PC-9 (cell line): ENCODE measurements around the gene SLFN11. TPM values are rescaled to one million over a fixed set of nuclear protein-coding genes. Genes with fewer than 3 reads are reported as not detected.

Experiments
- BruUV-seq: library from RNA; stranded (reverse); fragments of 400-500 nt; replicated peaks from 2 replicates; lab custom pipeline; 2021; lab: Mats Ljungman, UMichigan
- CTCF ChIA-PET: fragments of 300-600 bp; sonication (Branson Sonifier 250); formaldehyde crosslinking; loops from one replicate; lab custom pipeline; 2022; ENCODE audit warnings: antibody characterized with exemption; lab: Charles Lee
- POLR2A ChIA-PET: fragments of 300-600 bp; sonication (Branson Sonifier 250); formaldehyde crosslinking; loops from one replicate; lab custom pipeline; 2022; ENCODE audit warnings: antibody characterized with exemption; ENCODE audit not compliant: unreplicated experiment; lab: Charles Lee
- DNase-seq, 2 experiments: peaks; one replicate each; pipeline versions ENCODE4 v3.0.0 to v3.0.0-alpha.2; 2015 to 2022; ENCODE audit warnings: mixed read lengths in 1 of 2
- H2AFZ ChIP-seq: fragments of 200-600 bp; sonication (generic); 2 replicates; pipeline ENCODE4 v1.8.1; 2017; ENCODE audit warnings: antibody characterized with exemption
- H3F3A ChIP-seq: fragments of 200-600 bp; sonication (generic); 2 replicates; pipeline ENCODE4 v1.8.1; 2017; ENCODE audit warnings: antibody characterized with exemption, mild to moderate bottlenecking, low read depth; ENCODE audit not compliant: insufficient read depth
- H3K27ac ChIP-seq: fragments of 200-600 bp; sonication (generic); 2 replicates; pipeline ENCODE4 v1.6.1; 2016; ENCODE audit warnings: mixed run types
- H3K27me3 ChIP-seq: fragments of 200-600 bp; sonication (generic); 2 replicates; pipeline ENCODE4 v1.6.1; 2016; ENCODE audit warnings: low read depth, mixed run types; ENCODE audit not compliant: insufficient read depth
- H3K36me3 ChIP-seq: fragments of 200-600 bp; sonication (generic); 2 replicates; pipeline ENCODE4 v1.6.1; 2016; ENCODE audit warnings: low read depth, mixed run types
- H3K4me1 ChIP-seq: fragments of 200-600 bp; sonication (generic); replicated peaks from 2 replicates; pipeline ENCODE4 v1.6.1; 2016; ENCODE audit warnings: mixed run types; ENCODE audit not compliant: insufficient read depth
- H3K4me2 ChIP-seq: fragments of 200-600 bp; sonication (generic); 2 replicates; pipeline ENCODE4 v1.6.1; 2017; ENCODE audit warnings: mixed run types
- H3K4me3 ChIP-seq: fragments of 200-600 bp; sonication (generic); 2 replicates; pipeline ENCODE4 v1.6.1; 2016; ENCODE audit warnings: mixed run types
- H3K79me2 ChIP-seq: fragments of 200-600 bp; sonication (generic); 2 replicates; pipeline ENCODE4 v1.6.1; 2017; ENCODE audit warnings: low read depth, mixed run types
- H3K9me2 ChIP-seq: fragments of 200-600 bp; sonication (generic); 2 replicates; pipeline ENCODE4 v1.8.1; 2017; ENCODE audit warnings: mild to moderate bottlenecking; ENCODE audit not compliant: insufficient read depth
- H3K9me3 ChIP-seq: fragments of 200-600 bp; sonication (generic); 2 replicates; pipeline ENCODE4 v1.8.1; 2016; ENCODE audit warnings: low read depth; ENCODE audit not compliant: insufficient read depth
- H4K20me1 ChIP-seq: fragments of 200-600 bp; sonication (generic); 2 replicates; pipeline ENCODE4 v1.8.1; 2017; ENCODE audit not compliant: insufficient read depth
- EZH2 ChIP-seq: fragments of 200-600 bp; sonication (generic); IDR thresholded peaks from 2 replicates; pipeline ENCODE4 v1.8.0; 2017; ENCODE audit warnings: antibody characterized with exemption, low read depth
- intact Hi-C: fragments of 100-400 bp; cut with micrococcal nuclease; formaldehyde crosslinking; loops from one replicate; pipeline ENCODE4 v1.10.0; 2022; ENCODE audit not compliant: unreplicated experiment
- total RNA-seq: library from RNA; stranded (reverse); gene quantifications from 2 replicates; pipeline ENCODE4 v1.2.3, GENCODE V29; 2021
- TF ChIP-seq, protein P1 (sequence below): fragments of 200-600 bp; sonication (generic); conservative IDR thresholded peaks from 2 replicates; pipeline ENCODE4 v1.6.1; 2017; ENCODE audit warnings: mixed run types, antibody characterized with exemption, mild to moderate bottlenecking, moderate library complexity

SLFN11 gene
- total RNA-seq, 1 experiment from 2014 or later, result 0.46 TPM

GRCh38 chr17:35387496-35387895, 14.1 kb upstream of the SLFN11 start:
- H3K36me3 ChIP-seq, result no peaks in the 10 kb centered on the region
- intact Hi-C loops, result no loop called here
- no peaks in the 10 kb centered on the region for H3K9me2 ChIP-seq
- TF ChIP-seq, protein P1, sequence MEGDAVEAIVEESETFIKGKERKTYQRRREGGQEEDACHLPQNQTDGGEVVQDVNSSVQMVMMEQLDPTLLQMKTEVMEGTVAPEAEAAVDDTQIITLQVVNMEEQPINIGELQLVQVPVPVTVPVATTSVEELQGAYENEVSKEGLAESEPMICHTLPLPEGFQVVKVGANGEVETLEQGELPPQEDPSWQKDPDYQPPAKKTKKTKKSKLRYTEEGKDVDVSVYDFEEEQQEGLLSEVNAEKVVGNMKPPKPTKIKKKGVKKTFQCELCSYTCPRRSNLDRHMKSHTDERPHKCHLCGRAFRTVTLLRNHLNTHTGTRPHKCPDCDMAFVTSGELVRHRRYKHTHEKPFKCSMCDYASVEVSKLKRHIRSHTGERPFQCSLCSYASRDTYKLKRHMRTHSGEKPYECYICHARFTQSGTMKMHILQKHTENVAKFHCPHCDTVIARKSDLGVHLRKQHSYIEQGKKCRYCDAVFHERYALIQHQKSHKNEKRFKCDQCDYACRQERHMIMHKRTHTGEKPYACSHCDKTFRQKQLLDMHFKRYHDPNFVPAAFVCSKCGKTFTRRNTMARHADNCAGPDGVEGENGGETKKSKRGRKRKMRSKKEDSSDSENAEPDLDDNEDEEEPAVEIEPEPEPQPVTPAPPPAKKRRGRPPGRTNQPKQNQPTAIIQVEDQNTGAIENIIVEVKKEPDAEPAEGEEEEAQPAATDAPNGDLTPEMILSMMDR, result no peak
- no peak for TF ChIP-seq EZH2
- peaks cover 3% of the 10 kb centered on the region; the same call in 1 of the 2 replicates for H3K27me3 ChIP-seq
- ChIA-PET CTCF (no interaction called here), POLR2A (no interaction called here)
- no peaks in the 10 kb centered on the region; the same call in 1 of the 2 replicates for H4K20me1 ChIP-seq
- no peak overlapping the region for H3K27ac ChIP-seq
- no peak overlapping the region for H3K4me3 ChIP-seq
- H3K79me2 ChIP-seq, result no peaks in the 10 kb centered on the region
- DNase-seq, result no peak
- no peak overlapping the region for H2AFZ ChIP-seq
- H3K9me3 ChIP-seq, result no peaks in the 10 kb centered on the region
- H3K4me2 ChIP-seq, result no peak overlapping the region
- H3F3A ChIP-seq, result no peaks in the 10 kb centered on the region
- no peaks in the 10 kb centered on the region for H3K4me1 ChIP-seq
- no TSS peak for BruUV-seq

- H3K79me2 ChIP-seq, result no peaks in the 10 kb centered on the region
- H3K9me3 ChIP-seq, result no peaks in the 10 kb centered on the region
- DNase-seq, result no peak
- no peak overlapping the region for H3K4me2 ChIP-seq
- no peaks in the 10 kb centered on the region for H3K9me2 ChIP-seq
- H3K4me3 ChIP-seq, result no peak overlapping the region
- H3F3A ChIP-seq, result no peaks in the 10 kb centered on the region
- no peak overlapping the region for H3K27ac ChIP-seq
- H3K27me3 ChIP-seq, result peaks cover 24% of the 10 kb centered on the region
- TF ChIP-seq EZH2, result no peak
- TF ChIP-seq, protein P1, result no peak
- BruUV-seq, result no TSS peak
- POLR2A ChIA-PET, result no interaction called here
- H3K4me1 ChIP-seq, result peaks cover 15% of the 10 kb centered on the region; the same call in 1 of the 2 replicates
- CTCF ChIA-PET, result no interaction called here
- H3K36me3 ChIP-seq, result no peaks in the 10 kb centered on the region
- H2AFZ ChIP-seq, result no peak overlapping the region
- H4K20me1 ChIP-seq, result no peaks in the 10 kb centered on the region
- intact Hi-C loops, result loop anchor here (10.0 kb wide), 2 partner anchors 83 to 87 kb away; no protein-coding TSS in a partner anchor
These were observed 4.3 kb upstream of the SLFN11 start for GRCh38 chr17:35377706-35378105.

GRCh38 chr17:35377068-35377467, 3.6 kb upstream of the SLFN11 start:
- Histone ChIP-seq H2AFZ (no peak overlapping the region), H3K27ac (no peak overlapping the region), H3K36me3 (no peaks in the 10 kb centered on the region), H3K4me3 (no peak overlapping the region), H3K4me1 (peaks cover 15% of the 10 kb centered on the region; the same call in 1 of the 2 replicates), H3K79me2 (no peaks in the 10 kb centered on the region), H3K27me3 (peaks cover 30% of the 10 kb centered on the region), H3K9me2 (no peaks in the 10 kb centered on the region), H3K9me3 (no peaks in the 10 kb centered on the region), H3K4me2 (no peak overlapping the region), H3F3A (no peaks in the 10 kb centered on the region), H4K20me1 (no peaks in the 10 kb centered on the region)
- intact Hi-C loops, result loop anchor here (10.0 kb wide), 2 partner anchors 82 to 88 kb away; no protein-coding TSS in a partner anchor
- DNase-seq, result no peak
- TF ChIP-seq EZH2, result no peak
- TF ChIP-seq, protein P1, result no peak
- BruUV-seq, result no TSS peak
- ChIA-PET POLR2A (no interaction called here), CTCF (no interaction called here)
